Parathyroid adenoma (tissue), 2 donors: ENCODE results near the gene WIPI1.
A peak's percentile ranks its signal among the peaks of the same experiment; 100 is the strongest.
"Not testable (repeated sequence)": the region's sequence is repeated elsewhere in the genome, so short reads cannot be mapped to it uniquely, and the experiment has no call there.

Experiments
- H2AFZ ChIP-seq: fragments of 300-600 bp; sonication (generic); one replicate; pipeline ENCODE4 v1.7.0; 2017; ENCODE audit warnings: antibody characterized with exemption, mild to moderate bottlenecking
- H3K27ac ChIP-seq: fragments of 300-600 bp; sonication (generic); one replicate; pipeline ENCODE4 v1.7.0; 2017
- H3K27me3 ChIP-seq: fragments of 300-600 bp; sonication (generic); one replicate; pipeline ENCODE4 v1.7.0; 2017; ENCODE audit warnings: low read length; ENCODE audit not compliant: control insufficient read depth, insufficient read depth
- H3K36me3 ChIP-seq: fragments of 300-600 bp; sonication (generic); one replicate; pipeline ENCODE4 v1.7.0; 2017; ENCODE audit warnings: low read length; ENCODE audit not compliant: control insufficient read depth, insufficient read depth
- H3K4me1 ChIP-seq: fragments of 300-600 bp; sonication (generic); one replicate; pipeline ENCODE4 v1.7.0; 2017; ENCODE audit warnings: control low read depth
- H3K4me2 ChIP-seq: fragments of 300-600 bp; sonication (generic); one replicate; pipeline ENCODE4 v1.7.0; 2017; ENCODE audit warnings: low read length
- H3K4me3 ChIP-seq: fragments of 300-600 bp; sonication (generic); one replicate; pipeline ENCODE4 v1.7.0; 2017; ENCODE audit warnings: low read depth, low read length
- H3K79me2 ChIP-seq: fragments of 300-600 bp; sonication (generic); one replicate; pipeline ENCODE4 v1.7.0; 2017; ENCODE audit warnings: control low read depth
- H3K9ac ChIP-seq: fragments of 300-600 bp; sonication (generic); one replicate; pipeline ENCODE4 v1.7.0; 2017; ENCODE audit warnings: mild to moderate bottlenecking
- H3K9me3 ChIP-seq: fragments of 300-600 bp; sonication (generic); one replicate; pipeline ENCODE4 v1.7.0; 2017; ENCODE audit warnings: low read length; ENCODE audit not compliant: control insufficient read depth
- TF ChIP-seq, protein P1 (sequence below): fragments of 300-600 bp; sonication (generic); IDR thresholded peaks from one replicate; pipeline ENCODE4 v1.7.0; 2017; ENCODE audit warnings: antibody characterized with exemption, mild to moderate bottlenecking
- donor health status: primary hyperparathyroidism.

Gene WIPI1

DNA sequence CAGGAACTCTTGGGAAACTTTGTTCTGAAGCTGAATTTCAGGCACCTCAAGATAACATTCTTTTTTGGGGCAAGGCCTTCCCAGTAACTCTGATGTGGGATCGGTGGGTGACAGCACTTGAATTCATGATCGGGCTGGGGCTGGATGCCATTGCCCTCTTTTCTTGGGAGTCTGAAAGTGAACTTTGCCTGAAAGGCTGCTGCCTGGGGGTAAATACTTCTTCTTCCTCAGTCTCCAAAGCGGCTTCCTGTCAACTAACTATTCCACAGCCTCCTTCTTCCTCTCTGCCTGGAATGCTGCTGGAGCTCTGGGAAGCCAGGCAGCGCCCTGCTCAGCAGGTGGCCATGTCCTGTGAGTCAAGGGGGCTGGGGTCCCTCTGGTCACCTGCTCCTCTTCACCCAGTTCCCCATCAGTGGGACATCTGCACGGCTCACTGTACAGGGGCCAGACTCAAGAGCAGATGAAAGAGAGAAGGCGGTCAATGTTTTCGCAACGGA lies 79.5 kb downstream of the WIPI1 start:
- Histone ChIP-seq H3K9me3 (no peaks in the 10 kb centered on the region), H2AFZ (peak overlapping the region; percentile 55), H3K27ac (peak overlapping the region; percentile 85), H3K36me3 (no peaks in the 10 kb centered on the region), H3K9ac (no peak overlapping the region), H3K4me3 (no peak overlapping the region), H3K4me1 (peaks cover 5% of the 10 kb centered on the region), H3K79me2 (no peaks in the 10 kb centered on the region), H3K4me2 (no peak overlapping the region), H3K27me3 (no peaks in the 10 kb centered on the region)
- TF ChIP-seq, protein P1, sequence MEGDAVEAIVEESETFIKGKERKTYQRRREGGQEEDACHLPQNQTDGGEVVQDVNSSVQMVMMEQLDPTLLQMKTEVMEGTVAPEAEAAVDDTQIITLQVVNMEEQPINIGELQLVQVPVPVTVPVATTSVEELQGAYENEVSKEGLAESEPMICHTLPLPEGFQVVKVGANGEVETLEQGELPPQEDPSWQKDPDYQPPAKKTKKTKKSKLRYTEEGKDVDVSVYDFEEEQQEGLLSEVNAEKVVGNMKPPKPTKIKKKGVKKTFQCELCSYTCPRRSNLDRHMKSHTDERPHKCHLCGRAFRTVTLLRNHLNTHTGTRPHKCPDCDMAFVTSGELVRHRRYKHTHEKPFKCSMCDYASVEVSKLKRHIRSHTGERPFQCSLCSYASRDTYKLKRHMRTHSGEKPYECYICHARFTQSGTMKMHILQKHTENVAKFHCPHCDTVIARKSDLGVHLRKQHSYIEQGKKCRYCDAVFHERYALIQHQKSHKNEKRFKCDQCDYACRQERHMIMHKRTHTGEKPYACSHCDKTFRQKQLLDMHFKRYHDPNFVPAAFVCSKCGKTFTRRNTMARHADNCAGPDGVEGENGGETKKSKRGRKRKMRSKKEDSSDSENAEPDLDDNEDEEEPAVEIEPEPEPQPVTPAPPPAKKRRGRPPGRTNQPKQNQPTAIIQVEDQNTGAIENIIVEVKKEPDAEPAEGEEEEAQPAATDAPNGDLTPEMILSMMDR, result no peak

DNA sequence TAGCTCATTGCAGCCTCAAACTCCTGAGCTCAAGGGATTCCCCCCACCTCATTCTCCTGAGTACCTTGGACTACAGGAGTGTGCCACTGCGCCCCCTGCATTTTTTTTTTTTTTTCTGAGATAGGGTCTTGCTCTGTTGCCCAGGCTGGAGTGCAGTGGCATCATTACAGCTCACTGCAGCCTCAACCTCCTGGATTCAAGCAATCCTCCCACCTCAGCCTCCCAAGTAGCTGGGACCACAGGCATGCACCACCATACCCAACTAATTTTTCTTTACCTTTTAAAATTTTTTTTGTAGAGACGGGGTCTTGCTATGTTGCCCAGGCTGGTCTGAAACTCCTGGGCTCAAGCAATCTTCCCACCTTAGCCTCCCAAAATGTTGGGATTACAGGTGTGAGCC lies 81.1 kb downstream of the WIPI1 start:
- H2AFZ ChIP-seq, H3K9ac ChIP-seq, H3K27ac ChIP-seq, H3K4me3 ChIP-seq, H3K36me3 ChIP-seq, H3K9me3 ChIP-seq, H3K4me2 ChIP-seq, H3K79me2 ChIP-seq, H3K4me1 ChIP-seq, H3K27me3 ChIP-seq: not testable (repeated sequence)

DNA sequence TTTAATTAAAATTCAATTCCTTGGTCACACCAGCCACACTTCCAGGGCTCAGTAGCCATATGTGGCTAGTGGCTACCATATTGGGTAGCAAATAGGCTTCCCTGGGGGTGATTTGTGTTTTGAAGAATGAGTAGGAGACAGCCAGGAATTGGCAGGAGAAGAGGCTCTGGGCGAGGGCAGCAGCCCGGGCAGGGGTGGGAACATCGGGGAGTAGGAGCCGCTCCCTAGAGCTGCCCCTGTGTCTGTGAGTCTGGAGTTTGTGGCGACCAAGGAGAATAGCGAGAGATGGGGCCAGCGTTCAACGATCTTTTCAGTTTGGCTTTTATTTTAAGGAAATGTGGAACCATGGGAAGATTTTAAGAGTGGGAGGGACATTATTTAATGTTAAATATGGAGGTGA lies 81.7 kb downstream of the WIPI1 start:
- H3K9me3 ChIP-seq, result no peaks in the 10 kb centered on the region

More for the DNA sequence above, 81.7 kb downstream of the WIPI1 start:
- no peak overlapping the region for H3K4me3 ChIP-seq
- no peaks in the 10 kb centered on the region for H3K79me2 ChIP-seq
- no peak overlapping the region for H2AFZ ChIP-seq
- H3K27me3 ChIP-seq, result no peaks in the 10 kb centered on the region
- TF ChIP-seq, protein P1, result no peak
- H3K36me3 ChIP-seq, result no peaks in the 10 kb centered on the region
- peaks cover 5% of the 10 kb centered on the region for H3K4me1 ChIP-seq
- no peak overlapping the region for H3K4me2 ChIP-seq
- no peak overlapping the region for H3K9ac ChIP-seq
- H3K27ac ChIP-seq, result no peak overlapping the region
